Mucosa of rectum (tissue), 2 donors: ENCODE measurements around the gene CCDC171.

Experiments used
- H3K27ac ChIP-seq, 2 donors: one replicate each; pipeline ENCODE4 v1.7.0; 2013; ENCODE audit warnings: inconsistent platforms in 2 of 2, low read depth in 2 of 2, low read length in 2 of 2
- H3K27me3 ChIP-seq, 2 donors: one replicate each; pipeline ENCODE4 v1.7.0; 2013; ENCODE audit warnings: low read length in 2 of 2; ENCODE audit not compliant: control insufficient read depth in 2 of 2, insufficient read depth in 2 of 2
- H3K36me3 ChIP-seq, 2 donors: one replicate each; pipeline ENCODE4 v1.7.0; 2013; ENCODE audit warnings: low read length in 2 of 2; ENCODE audit not compliant: control insufficient read depth in 2 of 2, insufficient read depth in 2 of 2
- H3K4me1 ChIP-seq, 2 donors: one replicate each; pipeline ENCODE4 v1.7.0; 2013; ENCODE audit warnings: low read length in 2 of 2, mild to moderate bottlenecking in 1 of 2; ENCODE audit not compliant: control insufficient read depth in 2 of 2, insufficient read depth in 2 of 2
- H3K4me3 ChIP-seq, 2 donors: one replicate each; pipeline ENCODE4 v1.7.0; 2013; ENCODE audit warnings: low read length in 2 of 2
- H3K9ac ChIP-seq, 2 donors: one replicate each; pipeline ENCODE4 v1.7.0; 2013; ENCODE audit warnings: low read length in 2 of 2, low read depth in 1 of 2, mild to moderate bottlenecking in 1 of 2
- H3K9me3 ChIP-seq, 2 donors: one replicate each; pipeline ENCODE4 v1.7.0; 2013; ENCODE audit warnings: low read length in 2 of 2; ENCODE audit not compliant: control insufficient read depth in 2 of 2
- donor health status: healthy.
- donor health status: Normal muscosa, but diverticular disease.

The CCDC171 gene

DNA sequence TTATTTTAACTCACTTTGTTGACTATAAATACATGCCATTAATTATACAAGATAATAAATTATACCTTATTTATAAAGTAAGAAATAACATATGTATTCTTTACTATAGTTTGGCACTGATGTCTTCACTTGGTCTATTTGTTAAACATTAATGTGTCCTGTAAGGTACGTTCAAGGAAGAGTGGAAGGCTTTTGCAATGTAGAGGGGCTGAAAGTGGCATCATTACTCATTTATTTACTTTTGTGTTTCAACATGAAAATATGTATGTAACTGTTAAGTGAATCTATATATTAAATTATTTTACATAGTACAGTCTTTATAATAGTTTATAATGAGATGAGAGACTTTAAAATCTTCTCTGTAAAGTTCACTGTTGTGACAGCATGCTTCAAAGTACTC is 348.7 kb downstream of the CCDC171 start:
- H3K4me1 ChIP-seq, result no peaks in the 10 kb centered on the region
- no peak overlapping the region for H3K4me3 ChIP-seq
- H3K27ac ChIP-seq, result no peak overlapping the region
- H3K36me3 ChIP-seq, result no peaks in the 10 kb centered on the region
- H3K27me3 ChIP-seq, result no peaks in the 10 kb centered on the region
- no peaks in the 10 kb centered on the region for H3K9me3 ChIP-seq
- no peak overlapping the region for H3K9ac ChIP-seq

DNA sequence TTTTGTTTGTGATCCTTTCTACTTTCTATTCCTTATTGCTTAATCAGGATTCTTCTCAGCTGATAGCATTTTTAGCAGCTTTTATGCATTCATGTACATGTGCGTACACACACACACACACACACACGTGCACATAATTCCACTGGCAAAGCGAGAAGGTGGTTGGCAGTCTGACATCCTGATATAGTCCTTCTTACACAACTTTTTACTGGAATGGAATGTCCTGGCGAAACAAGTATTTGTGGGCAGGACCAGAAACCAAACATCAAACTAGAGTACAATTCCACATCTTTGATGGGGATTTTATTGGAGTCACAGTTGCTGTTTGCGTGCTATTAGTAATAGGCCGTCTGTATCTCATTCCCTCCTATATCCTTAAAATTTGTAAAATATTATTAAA is 356.5 kb downstream of the CCDC171 start:
- H3K9ac ChIP-seq, result no peak overlapping the region
- H3K27ac ChIP-seq, result no peak overlapping the region
- H3K9me3 ChIP-seq, result no peaks in the 10 kb centered on the region
- no peaks in the 10 kb centered on the region for H3K4me1 ChIP-seq
- H3K36me3 ChIP-seq, result no peaks in the 10 kb centered on the region
- H3K4me3 ChIP-seq, result no peak overlapping the region
- H3K27me3 ChIP-seq, result no peaks in the 10 kb centered on the region

DNA sequence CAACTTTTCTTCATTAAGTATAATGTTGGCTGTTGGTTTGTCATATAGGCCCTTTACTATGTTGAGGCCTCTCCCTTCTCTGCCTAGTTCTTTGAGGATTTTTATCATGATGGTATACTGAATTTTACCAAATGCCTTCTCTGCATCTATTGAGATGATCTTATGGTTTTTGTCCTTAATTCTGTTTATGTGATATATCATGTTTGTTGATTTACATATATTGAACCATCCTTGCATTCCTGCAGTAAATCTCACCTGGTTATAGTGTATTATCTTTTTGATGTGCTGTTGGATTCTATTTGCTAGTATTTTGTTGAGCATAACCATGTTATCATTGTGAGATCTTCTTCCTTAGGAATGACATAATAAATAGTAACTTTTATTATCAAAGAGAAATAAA is 362.9 kb downstream of the CCDC171 start:
- no peak overlapping the region for H3K9ac ChIP-seq
- no peaks in the 10 kb centered on the region for H3K4me1 ChIP-seq
- H3K36me3 ChIP-seq, result no peaks in the 10 kb centered on the region
- H3K27ac ChIP-seq, result no peak overlapping the region
- no peak overlapping the region for H3K4me3 ChIP-seq
- no peaks in the 10 kb centered on the region for H3K27me3 ChIP-seq
- no peaks in the 10 kb centered on the region for H3K9me3 ChIP-seq

DNA sequence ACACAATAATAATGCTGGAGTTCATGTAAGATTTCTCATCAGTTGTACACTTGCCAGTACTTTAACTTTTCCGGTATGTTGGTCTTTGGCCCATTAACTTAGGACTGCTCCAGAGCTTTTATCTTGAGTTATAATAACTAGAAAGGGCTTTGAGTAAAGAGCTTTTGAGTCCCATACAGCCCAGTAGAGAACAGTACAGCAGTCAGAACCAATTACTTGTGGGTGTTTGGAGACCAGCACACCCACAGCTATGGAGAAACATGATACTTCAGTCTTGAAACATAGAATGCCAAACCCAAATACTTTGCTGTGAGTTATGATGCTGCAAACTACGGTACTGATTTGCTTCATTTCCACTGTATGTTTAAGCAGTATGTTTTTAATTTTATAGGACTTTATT is 374.3 kb downstream of the CCDC171 start:
- Histone ChIP-seq H3K27me3 (no peaks in the 10 kb centered on the region), H3K27ac (no peak overlapping the region), H3K4me1 (no peaks in the 10 kb centered on the region), H3K9me3 (no peaks in the 10 kb centered on the region), H3K4me3 (no peak overlapping the region), H3K36me3 (no peaks in the 10 kb centered on the region), H3K9ac (no peak overlapping the region)

DNA sequence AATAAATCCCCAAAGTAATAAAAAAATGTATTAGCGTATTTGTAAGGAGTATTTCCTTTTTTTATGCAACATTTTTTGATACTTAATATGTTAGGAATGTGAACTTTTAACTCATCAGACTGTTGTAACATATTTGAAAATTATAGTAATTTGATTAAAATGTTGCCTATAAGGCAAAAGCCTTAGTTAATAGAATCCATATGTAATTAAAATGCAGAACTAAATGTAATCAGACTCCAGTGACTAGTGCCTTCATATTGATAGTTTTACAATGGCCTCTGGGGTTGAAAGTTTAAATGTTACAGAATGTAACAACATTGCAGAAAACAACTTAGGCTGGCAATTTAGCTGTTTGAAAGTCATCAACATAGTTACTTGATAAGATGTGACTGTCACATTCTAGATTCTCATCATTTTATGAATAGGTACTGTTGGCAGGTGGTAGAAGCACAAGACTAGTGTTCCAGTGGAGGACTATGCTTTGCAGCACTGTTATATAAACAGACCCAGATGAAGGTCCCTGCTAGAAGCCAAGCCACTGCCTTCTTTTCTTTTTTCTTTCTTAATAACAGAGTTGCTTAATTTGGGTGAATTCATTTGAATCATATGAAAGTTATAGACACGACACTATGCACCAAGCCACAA is 382.9 kb downstream of the CCDC171 start:
- H3K27me3 ChIP-seq, result no peaks in the 10 kb centered on the region
- H3K4me3 ChIP-seq, result no peak overlapping the region
- H3K36me3 ChIP-seq, result no peaks in the 10 kb centered on the region
- no peaks in the 10 kb centered on the region for H3K9me3 ChIP-seq
- H3K27ac ChIP-seq, result no peak overlapping the region
- H3K9ac ChIP-seq, result no peak overlapping the region
- no peaks in the 10 kb centered on the region for H3K4me1 ChIP-seq

DNA sequence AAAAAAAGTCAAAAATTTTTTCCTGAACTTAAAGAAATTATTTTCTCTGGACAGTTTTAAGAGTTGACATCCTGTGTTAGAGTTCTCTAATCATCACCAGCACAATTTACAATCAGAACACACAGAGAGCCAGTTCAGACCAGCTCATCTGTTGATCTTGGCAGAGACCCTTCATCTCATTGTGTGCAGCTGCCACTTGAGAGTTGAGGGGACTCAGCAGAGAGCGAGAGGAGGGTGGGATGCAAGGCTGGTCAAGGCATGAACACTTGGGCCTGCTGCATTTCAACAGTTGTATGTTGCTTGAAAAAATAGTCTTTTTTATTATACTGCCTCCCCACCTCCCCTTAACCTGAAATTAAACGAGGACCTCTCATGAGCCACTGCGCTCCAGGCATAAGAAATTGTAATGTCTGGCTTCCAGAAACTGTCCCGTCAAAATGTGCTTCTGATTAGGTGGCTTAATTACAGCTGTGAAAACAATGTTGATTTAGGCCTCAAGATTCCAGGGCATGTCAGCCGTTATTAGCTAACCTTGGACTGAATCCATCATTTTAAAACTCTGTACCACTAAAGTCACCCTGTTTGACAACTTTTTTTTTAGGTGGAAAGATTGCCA is 383.6 kb downstream of the CCDC171 start:
- Histone ChIP-seq H3K27me3 (no peaks in the 10 kb centered on the region), H3K4me3 (no peak overlapping the region), H3K9me3 (no peaks in the 10 kb centered on the region), H3K9ac (no peak overlapping the region), H3K27ac (no peak overlapping the region), H3K36me3 (no peaks in the 10 kb centered on the region), H3K4me1 (no peaks in the 10 kb centered on the region)

DNA sequence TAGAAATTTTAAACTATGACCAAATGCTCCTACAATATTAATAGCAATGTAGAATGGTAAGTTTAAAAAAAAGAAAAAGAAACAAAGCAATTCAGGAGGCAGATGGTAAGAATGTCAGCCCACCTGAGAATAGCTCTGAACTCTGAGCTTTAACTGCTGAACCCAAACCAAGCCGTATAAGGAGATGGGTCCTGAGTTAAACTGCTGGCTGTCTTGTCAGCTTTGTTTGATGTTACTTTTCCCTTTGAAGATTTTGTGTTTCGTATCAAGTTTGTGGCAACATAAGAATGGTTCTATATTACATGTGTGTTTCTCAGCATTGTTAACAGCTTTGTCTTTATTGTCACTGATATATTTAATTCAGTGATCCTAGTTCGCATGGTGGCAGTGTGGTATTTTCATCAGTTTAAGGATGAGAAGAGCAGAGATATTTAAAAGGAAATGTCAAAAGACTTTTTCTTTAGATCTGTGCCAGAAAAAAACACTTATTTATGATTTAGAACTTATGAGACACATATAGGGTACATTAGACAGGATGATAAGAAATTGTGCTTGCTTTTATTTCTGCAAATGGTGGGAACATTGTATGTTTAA is 390.1 kb downstream of the CCDC171 start:
- H3K27me3 ChIP-seq, result no peaks in the 10 kb centered on the region
- H3K9me3 ChIP-seq, result no peaks in the 10 kb centered on the region
- H3K27ac ChIP-seq, result no peak overlapping the region
- H3K36me3 ChIP-seq, result no peaks in the 10 kb centered on the region
- no peak overlapping the region for H3K4me3 ChIP-seq
- H3K4me1 ChIP-seq, result no peaks in the 10 kb centered on the region
- H3K9ac ChIP-seq, result no peak overlapping the region

DNA sequence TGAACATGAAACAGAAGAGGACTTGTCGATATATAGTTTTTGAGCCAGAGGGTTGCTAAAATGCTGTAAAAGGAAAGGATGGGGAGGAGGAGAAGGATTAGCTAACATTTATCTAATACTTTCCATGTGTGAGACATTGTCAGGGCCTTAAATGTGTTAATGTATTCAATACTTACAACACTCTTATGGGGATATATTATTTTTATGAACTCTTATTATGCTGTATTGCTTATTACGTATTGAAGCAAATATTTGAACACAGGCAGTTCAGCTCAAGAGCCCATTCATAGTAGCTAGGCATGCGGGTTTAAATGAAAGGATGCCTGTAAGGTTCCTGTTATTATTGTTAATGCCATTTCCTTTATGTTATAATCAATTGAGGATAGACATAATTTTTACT is 391.5 kb downstream of the CCDC171 start:
- Histone ChIP-seq H3K4me1 (no peaks in the 10 kb centered on the region), H3K36me3 (no peaks in the 10 kb centered on the region), H3K9ac (no peak overlapping the region), H3K27me3 (no peaks in the 10 kb centered on the region), H3K4me3 (no peak overlapping the region), H3K9me3 (no peaks in the 10 kb centered on the region), H3K27ac (no peak overlapping the region)

DNA sequence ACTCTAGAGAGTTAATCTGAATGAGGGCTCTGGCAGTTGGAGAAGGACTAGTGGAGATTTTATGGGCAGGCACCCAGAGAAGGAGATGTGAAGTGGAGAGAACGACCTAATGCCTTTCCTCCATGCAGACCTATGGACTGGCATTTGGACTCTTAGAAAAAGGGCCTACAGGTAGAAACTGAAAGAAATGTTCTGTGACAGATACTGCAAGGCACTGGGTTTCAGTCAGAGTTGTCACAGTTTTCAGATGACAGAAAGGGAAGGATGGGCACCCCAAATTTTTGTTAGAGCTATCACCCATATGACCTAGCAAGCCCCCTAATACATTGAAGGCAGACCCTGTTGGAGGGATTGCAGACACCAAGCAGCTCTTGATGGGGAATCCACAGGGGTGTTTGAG is 406.8 kb downstream of the CCDC171 start:
- Histone ChIP-seq H3K4me3 (no peak overlapping the region), H3K27me3 (no peaks in the 10 kb centered on the region), H3K9me3 (no peaks in the 10 kb centered on the region), H3K4me1 (no peaks in the 10 kb centered on the region), H3K27ac (no peak overlapping the region), H3K36me3 (no peaks in the 10 kb centered on the region), H3K9ac (no peak overlapping the region)

DNA sequence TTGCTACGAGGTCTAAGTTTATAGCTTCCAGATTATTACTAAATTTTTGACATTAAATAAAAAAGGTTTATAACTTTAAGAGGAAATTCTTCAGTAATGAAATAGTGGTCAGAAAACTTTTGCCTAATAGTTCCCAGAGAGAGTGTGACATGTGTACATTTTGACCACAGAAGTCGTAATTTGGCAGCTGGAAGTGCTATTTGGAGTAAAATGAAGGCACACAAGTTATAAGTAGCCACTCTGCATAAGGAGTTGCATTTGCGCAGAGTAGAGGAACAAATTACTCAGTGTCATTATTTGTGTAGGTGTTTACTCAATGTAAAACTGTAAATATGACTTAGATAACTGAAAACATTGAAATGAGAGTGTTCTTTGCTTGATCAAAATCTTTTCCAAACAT is 408.4 kb downstream of the CCDC171 start:
- no peak overlapping the region for H3K27ac ChIP-seq
- H3K4me3 ChIP-seq, result no peak overlapping the region
- H3K4me1 ChIP-seq, result no peaks in the 10 kb centered on the region
- H3K9ac ChIP-seq, result no peak overlapping the region
- H3K27me3 ChIP-seq, result no peaks in the 10 kb centered on the region
- no peaks in the 10 kb centered on the region for H3K9me3 ChIP-seq
- no peaks in the 10 kb centered on the region for H3K36me3 ChIP-seq
